ENCODE results near the gene EHMT2. TPM values are rescaled to one million over a fixed set of nuclear protein-coding genes. Genes with fewer than 3 reads are reported as not detected.

EHMT2 gene
- polyA plus RNA-seq, 2 of the 4 experiments (the other 2 are of a cell fraction), result 15.4 to 32.3 TPM

- peak overlapping the region; percentile 74 for H3K4me3 ChIP-seq
- no peak for ATAC-seq
- no peaks in the 10 kb centered on the region for H3K9me3 ChIP-seq
- ChIA-PET CTCF (interaction anchor here (1.3 to 2.6 kb wide), 2 partner anchors 10 to 32 kb away, joined by 6 to 11 read pairs; no protein-coding TSS in a partner anchor), POLR2A (interaction anchor here (1.1 kb wide), 1 partner anchor 20 kb away, joined by 3 read pairs; no protein-coding TSS in a partner anchor)
- WGBS (ENCODE audit: missing lambda C conversion rate), result 57% methylated on average over 16 of the region's 17 CpGs
- TF ChIP-seq MAZ (IDR thresholded peaks at IDR 0.05; ENCODE audit: borderline replicate concordance, low read depth, low read length) (no peak), BCL3 (IDR thresholded peaks at IDR 0.05) (no peak), CBX8 (IDR thresholded peaks at IDR 0.05) (no peak), MYC (IDR thresholded peaks at IDR 0.05; ENCODE audit: borderline replicate concordance, low read length) (no peak), HDAC2 (IDR thresholded peaks at IDR 0.05) (no peak), GATA3 (IDR thresholded peaks at IDR 0.05; ENCODE audit: borderline replicate concordance) (no peak), MAX (IDR thresholded peaks at IDR 0.05) (no peak), FOXS1 (CRISPR knock-in tag; IDR thresholded peaks at IDR 0.05) (no peak), POLR2AphosphoS2 (conservative IDR thresholded peaks at IDR 0.05; ENCODE audit: low read length) (no peak), RCOR1 (IDR thresholded peaks at IDR 0.05; ENCODE audit: low read depth, low read length) (no peak), ESRRA (IDR thresholded peaks at IDR 0.05; ENCODE audit: borderline replicate concordance, low read length) (no peak), RARB (CRISPR knock-in tag; IDR thresholded peaks at IDR 0.05) (no peak), ZSCAN20 (CRISPR knock-in tag; IDR thresholded peaks at IDR 0.05) (no peak), HOXA7 (CRISPR knock-in tag; IDR thresholded peaks at IDR 0.05) (no peak), NR3C1 (IDR thresholded peaks at IDR 0.05) (no peak)
- FAIRE-seq, result no peak
- peaks cover 4% of the 10 kb centered on the region; the same call in 1 of the 3 replicates for H3K4me1 ChIP-seq
- peak overlapping the region; percentile 69 to 77; a peak in 4 of 6 replicates for H3K27ac ChIP-seq
- no peak for DNase-seq (ENCODE audit: low read depth in 1 of 2, low spot score in 1 of 2)
- peak overlapping the region; percentile 83 for H3K4me2 ChIP-seq
These were observed 35.6 kb downstream of the EHMT2 start for GRCh38 chr6:31861919-31862343.

GRCh38 chr6:31861150-31861549 is 36.3 kb downstream of the EHMT2 start:
- Histone ChIP-seq H3K4me3 (no peak overlapping the region), H3K9me3 (no peaks in the 10 kb centered on the region), H3K4me2 (no peak overlapping the region), H3K4me1 (peaks cover 4% of the 10 kb centered on the region; the same call in 1 of the 3 replicates), H3K27ac (no peak overlapping the region)
- TF ChIP-seq FOXS1 (CRISPR knock-in tag; IDR thresholded peaks at IDR 0.05) (no peak), CHD4 (IDR thresholded peaks at IDR 0.05; ENCODE audit: borderline replicate concordance) (no peak), RFX5 (IDR thresholded peaks at IDR 0.05) (no peak), BHLHE40 (IDR thresholded peaks at IDR 0.05; ENCODE audit: low read depth, low read length) (no peak), KDM5A (IDR thresholded peaks at IDR 0.05) (no peak), EP300 (IDR thresholded peaks at IDR 0.05) (no peak), KDM1A (IDR thresholded peaks at IDR 0.05; ENCODE audit: low read depth) (no peak), HOXB13 (CRISPR knock-in tag; IDR thresholded peaks at IDR 0.05; ENCODE audit: low read depth) (no peak)
- ATAC-seq, result no peak
- WGBS (ENCODE audit: missing lambda C conversion rate), result 72% methylated on average over 7 of the region's 7 CpGs
- DNase-seq (ENCODE audit: low read depth in 1 of 2, low spot score in 1 of 2), result no peak
- FAIRE-seq, result no peak
- CTCF ChIA-PET, result no interaction called here
- POLR2A ChIA-PET, result no interaction called here

- ChIA-PET CTCF (interaction anchor here (1.0 to 1.5 kb wide), 2 partner anchors 35 to 92 kb away, joined by 4 to 5 read pairs; no protein-coding TSS in a partner anchor), POLR2A (no interaction called here)
- H3K4me3 ChIP-seq, result no peak overlapping the region
- no peaks in the 10 kb centered on the region for H3K9me3 ChIP-seq
- TF ChIP-seq POLR2A (IDR thresholded peaks at IDR 0.05; ENCODE audit: low read length), result no peak
- TF ChIP-seq EP300 (IDR thresholded peaks at IDR 0.05), result no peak
- no peak for TF ChIP-seq ZFP36 (IDR thresholded peaks at IDR 0.05; ENCODE audit: borderline replicate concordance, partially characterized antibody)
- TF ChIP-seq NPAS2 (CRISPR knock-in tag; IDR thresholded peaks at IDR 0.05; ENCODE audit: borderline replicate concordance), result no peak
- TF ChIP-seq JUNB (IDR thresholded peaks at IDR 0.05), result no peak
- TF ChIP-seq KDM5A (IDR thresholded peaks at IDR 0.05), result no peak
- no peak for TF ChIP-seq HDAC2 (IDR thresholded peaks at IDR 0.05)
- no peak for TF ChIP-seq CHD4 (IDR thresholded peaks at IDR 0.05; ENCODE audit: borderline replicate concordance)
- TF ChIP-seq MYC (IDR thresholded peaks at IDR 0.05; ENCODE audit: borderline replicate concordance, low read length), result no peak
- no peak for TF ChIP-seq ELK1 (IDR thresholded peaks at IDR 0.05; ENCODE audit: low read depth, low read length)
- TF ChIP-seq FOSL2 (IDR thresholded peaks at IDR 0.05), result no peak
- TF ChIP-seq FOSL2 (CRISPR knock-in tag; IDR thresholded peaks at IDR 0.05), result no peak
- no peak for TF ChIP-seq EHMT2 (IDR thresholded peaks at IDR 0.05; ENCODE audit: low read depth)
- TF ChIP-seq REST (IDR thresholded peaks at IDR 0.05), result no peak
- ATAC-seq, result no peak
- no peak overlapping the region for H3K4me2 ChIP-seq
- no peak for FAIRE-seq
- WGBS (ENCODE audit: missing lambda C conversion rate), result 94% methylated on average over 13 of the region's 13 CpGs
- no peak overlapping the region for H3K27ac ChIP-seq
- DNase-seq (ENCODE audit: low read depth in 1 of 2, low spot score in 1 of 2), result no peak
- peaks cover 4% of the 10 kb centered on the region; the same call in 1 of the 3 replicates for H3K4me1 ChIP-seq
These were observed 37.1 kb downstream of the EHMT2 start for GRCh38 chr6:31860349-31860748.

All from A549 (cell line).